CD4-positive, alpha-beta memory T cell (primary cell): ENCODE results near the gene AGMO. TPM values are rescaled to one million over a fixed set of nuclear protein-coding genes. Genes with fewer than 3 reads are reported as not detected.
A peak's percentile ranks its signal among the peaks of the same experiment; 100 is the strongest.

Experiments
- CTCF ChIA-PET: fragments of 350-600 bp; sonication (Branson Sonifier 250); formaldehyde crosslinking; loops from one replicate; lab custom pipeline; 2021; ENCODE audit warnings: inconsistent platforms; ENCODE audit not compliant: partially characterized antibody; lab: Charles Lee
- POLR2A ChIA-PET: fragments of 350-600 bp; sonication (Branson Sonifier 250); formaldehyde crosslinking; loops from one replicate; lab custom pipeline; 2021; ENCODE audit not compliant: partially characterized antibody; lab: Charles Lee
- DNase-seq, 5 donors: peaks; one replicate each; pipeline versions ENCODE4 v3.0.0 to v3.0.0-alpha.2; 2020 to 2022; ENCODE audit warnings: mixed read lengths in 1 of 5
- H3K27ac ChIP-seq: one replicate; pipeline ENCODE4 v1.7.0; 2013; ENCODE audit warnings: low read depth, low read length
- H3K27me3 ChIP-seq: 2 replicates; pipeline ENCODE4 v1.7.0; 2013; ENCODE audit warnings: mild to moderate bottlenecking, low read length, moderate library complexity; ENCODE audit not compliant: insufficient read depth
- H3K36me3 ChIP-seq: 2 replicates; pipeline ENCODE4 v1.7.0; 2013; ENCODE audit warnings: mild to moderate bottlenecking, low read length, moderate library complexity; ENCODE audit not compliant: insufficient read depth
- H3K4me1 ChIP-seq: 2 replicates; pipeline ENCODE4 v1.7.0; 2013; ENCODE audit warnings: mild to moderate bottlenecking, low read length, moderate library complexity; ENCODE audit not compliant: insufficient read depth
- H3K4me3 ChIP-seq, 2 donors: one replicate each; pipeline ENCODE4 v1.7.0; 2013; ENCODE audit warnings: low read length in 2 of 2, mild to moderate bottlenecking in 1 of 2
- H3K9me3 ChIP-seq, 2 donors: one replicate each; pipeline ENCODE4 v1.7.0; 2013; ENCODE audit warnings: low read length in 2 of 2, control low read depth in 1 of 2; ENCODE audit not compliant: control insufficient read depth in 1 of 2
- H3K27ac Mint-ChIP-seq, 7 donors: one replicate each; pipeline ENCODE4 v1.8.0; 2020 to 2021; ENCODE audit warnings: mixed read lengths in 7 of 7, mild to moderate bottlenecking in 6 of 7, inconsistent platforms in 3 of 7, moderate library complexity in 3 of 7
- H3K27me3 Mint-ChIP-seq, 2 donors: one replicate each; pipeline ENCODE4 v1.8.0; 2020 to 2021; ENCODE audit warnings: mixed read lengths in 2 of 2
- H3K36me3 Mint-ChIP-seq, 2 donors: one replicate each; pipeline ENCODE4 v1.8.0; 2020 to 2021; ENCODE audit warnings: mixed read lengths in 2 of 2, inconsistent platforms in 1 of 2, mild to moderate bottlenecking in 1 of 2
- H3K4me1 Mint-ChIP-seq, 4 donors: one replicate each; pipeline ENCODE4 v1.8.0; 2020 to 2021; ENCODE audit warnings: mixed read lengths in 4 of 4, mild to moderate bottlenecking in 1 of 4
- H3K4me3 Mint-ChIP-seq, 8 donors: one replicate each; pipeline ENCODE4 v1.8.0; 2020 to 2021; ENCODE audit warnings: mixed read lengths in 8 of 8, mild to moderate bottlenecking in 7 of 8, moderate library complexity in 6 of 8, inconsistent platforms in 3 of 8
- H3K9me3 Mint-ChIP-seq, 8 donors: one replicate each; pipeline ENCODE4 v1.8.0; 2020 to 2021; ENCODE audit warnings: mixed read lengths in 8 of 8, mild to moderate bottlenecking in 5 of 8, inconsistent platforms in 3 of 8, moderate library complexity in 1 of 8
- intact Hi-C: fragments of 100-400 bp; cut with micrococcal nuclease; formaldehyde crosslinking; loops from one replicate; pipeline ENCODE4 v1.15.1; 2023
- polyA plus RNA-seq, 2 donors: library from polyadenylated mRNA; unstranded; fragments of 300-500 nt; fragmentation: Illumina TruSeq; gene quantifications; one replicate each; pipeline ENCODE4 v1.2.3, GENCODE V29; 2021
- total RNA-seq, 2 experiments: library from RNA; stranded (reverse); gene quantifications; one replicate each; pipeline ENCODE4 v1.2.3, GENCODE V29; 2021

Gene AGMO
- total and polyA plus RNA-seq, 4 experiments from 2014 or later: not detected

- Histone ChIP-seq H3K9me3 (no peaks in the 10 kb centered on the region), H3K27ac (no peak overlapping the region), H3K27me3 (no peaks in the 10 kb centered on the region), H3K4me1 (no peaks in the 10 kb centered on the region), H3K36me3 (no peaks in the 10 kb centered on the region), H3K4me3 (no peak overlapping the region)
- Mint-ChIP-seq H3K27me3 (no peaks in the 10 kb centered on the region), H3K36me3 (no peaks in the 10 kb centered on the region), H3K4me3 (no peak overlapping the region), H3K9me3 (peaks cover 0 to 16% (median 5%) of the 10 kb centered on the region in 8 donors), H3K27ac (no peak overlapping the region), H3K4me1 (no peaks in the 10 kb centered on the region)
- ChIA-PET CTCF (no interaction called here), POLR2A (no interaction called here)
- no peak for DNase-seq
- intact Hi-C loops: no loop called here
These were observed 161.4 kb downstream of the AGMO start for GRCh38 chr7:15400440-15400839.

GRCh38 chr7:15399441-15399840 lies 162.4 kb downstream of the AGMO start:
- no peaks in the 10 kb centered on the region for H3K27me3 Mint-ChIP-seq
- no peak overlapping the region for H3K27ac Mint-ChIP-seq
- intact Hi-C loops: no loop called here
- H3K9me3 Mint-ChIP-seq: peaks cover 0 to 22% (median 8%) of the 10 kb centered on the region in 8 donors
- ChIA-PET POLR2A (no interaction called here), CTCF (no interaction called here)
- Histone ChIP-seq H3K9me3 (no peaks in the 10 kb centered on the region), H3K36me3 (no peaks in the 10 kb centered on the region), H3K4me3 (no peak overlapping the region), H3K27me3 (no peaks in the 10 kb centered on the region), H3K4me1 (no peaks in the 10 kb centered on the region), H3K27ac (no peak overlapping the region)
- H3K4me1 Mint-ChIP-seq: no peaks in the 10 kb centered on the region
- DNase-seq: no peak
- no peak overlapping the region for H3K4me3 Mint-ChIP-seq
- H3K36me3 Mint-ChIP-seq: no peaks in the 10 kb centered on the region

- H3K4me3 ChIP-seq: no peak overlapping the region
- H3K9me3 Mint-ChIP-seq: peaks cover 0 to 24% (median 8%) of the 10 kb centered on the region in 8 donors
- no peak overlapping the region for H3K27ac Mint-ChIP-seq
- H3K9me3 ChIP-seq: no peaks in the 10 kb centered on the region
- H3K4me3 Mint-ChIP-seq: no peak overlapping the region
- POLR2A ChIA-PET: no interaction called here
- no peaks in the 10 kb centered on the region for H3K27me3 ChIP-seq
- H3K4me1 ChIP-seq: no peaks in the 10 kb centered on the region
- intact Hi-C loops: no loop called here
- H3K36me3 Mint-ChIP-seq: no peaks in the 10 kb centered on the region
- no peaks in the 10 kb centered on the region for H3K27me3 Mint-ChIP-seq
- no peak overlapping the region for H3K27ac ChIP-seq
- H3K36me3 ChIP-seq: no peaks in the 10 kb centered on the region
- DNase-seq: no peak
- CTCF ChIA-PET: no interaction called here
- no peaks in the 10 kb centered on the region for H3K4me1 Mint-ChIP-seq
These were observed 163.7 kb downstream of the AGMO start for GRCh38 chr7:15397922-15398760.

- Histone ChIP-seq H3K27me3 (no peaks in the 10 kb centered on the region), H3K27ac (no peak overlapping the region), H3K4me3 (no peak overlapping the region), H3K36me3 (no peaks in the 10 kb centered on the region), H3K9me3 (no peaks in the 10 kb centered on the region), H3K4me1 (no peaks in the 10 kb centered on the region)
- no peaks in the 10 kb centered on the region for H3K4me1 Mint-ChIP-seq
- no peak overlapping the region for H3K4me3 Mint-ChIP-seq
- DNase-seq: peak in 1 of 5 donors; percentile 29
- ChIA-PET CTCF (no interaction called here), POLR2A (no interaction called here)
- no peaks in the 10 kb centered on the region for H3K36me3 Mint-ChIP-seq
- no peak overlapping the region for H3K27ac Mint-ChIP-seq
- no peaks in the 10 kb centered on the region for H3K27me3 Mint-ChIP-seq
- peaks cover 0 to 29% (median 9%) of the 10 kb centered on the region in 8 donors for H3K9me3 Mint-ChIP-seq
- intact Hi-C loops: no loop called here
These were observed 164.7 kb downstream of the AGMO start for GRCh38 chr7:15397159-15397550.

GRCh38 chr7:15396210-15397158 lies 165.3 kb downstream of the AGMO start:
- no peaks in the 10 kb centered on the region for H3K36me3 Mint-ChIP-seq
- no peak overlapping the region for H3K27ac Mint-ChIP-seq
- no peaks in the 10 kb centered on the region for H3K27me3 ChIP-seq
- no peaks in the 10 kb centered on the region for H3K4me1 ChIP-seq
- no peaks in the 10 kb centered on the region for H3K4me1 Mint-ChIP-seq
- no peak for DNase-seq
- no peak overlapping the region for H3K4me3 ChIP-seq
- H3K4me3 Mint-ChIP-seq: no peak overlapping the region
- no peaks in the 10 kb centered on the region for H3K27me3 Mint-ChIP-seq
- intact Hi-C loops: no loop called here
- peaks cover 0 to 29% (median 9%) of the 10 kb centered on the region in 8 donors for H3K9me3 Mint-ChIP-seq
- ChIA-PET POLR2A (no interaction called here), CTCF (interaction anchor here (0.5 kb wide), 1 partner anchor 12 kb away, joined by 3 read pairs; no protein-coding TSS in a partner anchor)
- H3K27ac ChIP-seq: no peak overlapping the region
- no peaks in the 10 kb centered on the region for H3K9me3 ChIP-seq
- H3K36me3 ChIP-seq: no peaks in the 10 kb centered on the region

GRCh38 chr7:15389073-15389472 lies 172.7 kb downstream of the AGMO start:
- H3K4me1 ChIP-seq: no peaks in the 10 kb centered on the region
- Mint-ChIP-seq H3K27me3 (no peaks in the 10 kb centered on the region), H3K27ac (no peak overlapping the region), H3K36me3 (no peaks in the 10 kb centered on the region), H3K4me1 (no peaks in the 10 kb centered on the region), H3K4me3 (no peak overlapping the region), H3K9me3 (peaks cover 0 to 9% (median 2%) of the 10 kb centered on the region in 8 donors)
- POLR2A ChIA-PET: no interaction called here
- no peaks in the 10 kb centered on the region for H3K36me3 ChIP-seq
- intact Hi-C loops: no loop called here
- no peak for DNase-seq
- no peaks in the 10 kb centered on the region for H3K27me3 ChIP-seq
- H3K4me3 ChIP-seq: no peak overlapping the region
- no peak overlapping the region for H3K27ac ChIP-seq
- CTCF ChIA-PET: no interaction called here
- H3K9me3 ChIP-seq: no peaks in the 10 kb centered on the region

GRCh38 chr7:15378494-15379145 lies 183.2 kb downstream of the AGMO start:
- Mint-ChIP-seq H3K9me3 (peaks cover 0 to 9% (median 4%) of the 10 kb centered on the region in 8 donors), H3K36me3 (no peaks in the 10 kb centered on the region), H3K27me3 (no peaks in the 10 kb centered on the region), H3K27ac (no peak overlapping the region), H3K4me3 (no peak overlapping the region), H3K4me1 (peaks cover 0 to 1% (median 0%) of the 10 kb centered on the region in 4 donors)
- ChIA-PET CTCF (no interaction called here), POLR2A (no interaction called here)
- no peaks in the 10 kb centered on the region for H3K4me1 ChIP-seq
- intact Hi-C loops: no loop called here
- H3K27ac ChIP-seq: no peak overlapping the region
- H3K9me3 ChIP-seq: peaks cover 0 to 3% of the 10 kb centered on the region in 2 donors
- no peaks in the 10 kb centered on the region for H3K36me3 ChIP-seq
- H3K4me3 ChIP-seq: no peak overlapping the region
- DNase-seq: no peak
- H3K27me3 ChIP-seq: no peaks in the 10 kb centered on the region
